GM23338 (cell line): Measurements from ENCODE around the gene KIRREL3. TPM values are rescaled to one million over a fixed set of nuclear protein-coding genes. Genes with fewer than 3 reads are reported as not detected.

Experiments
- ATAC-seq: fragments of 200-7000 bp; cut with Tn5 transposase; 3 replicates; pipeline ENCODE4 v1.9.1; 2020
- DNase-seq: peaks from one replicate; pipeline ENCODE4 v3.0.0-alpha.2; 2015; ENCODE audit warnings: low spot score
- H2AFZ ChIP-seq: fragments of 200-600 bp; sonication (generic); 2 replicates; pipeline ENCODE4 v1.8.0; 2016; ENCODE audit warnings: antibody characterized with exemption, mild to moderate bottlenecking, moderate library complexity
- H3F3A ChIP-seq: fragments of 200-600 bp; sonication (generic); replicated peaks from 2 replicates; pipeline ENCODE4 v1.8.0; 2017; ENCODE audit warnings: antibody characterized with exemption, mixed run types, low read depth
- H3K27ac ChIP-seq: fragments of 200-600 bp; sonication (generic); 2 replicates; pipeline ENCODE4 v1.6.1; 2016; ENCODE audit warnings: low read depth
- H3K27me3 ChIP-seq: fragments of 200-600 bp; sonication (generic); 2 replicates; pipeline ENCODE4 v1.8.0; 2016; ENCODE audit warnings: mild to moderate bottlenecking, mixed run types, moderate library complexity; ENCODE audit not compliant: insufficient read depth
- H3K36me3 ChIP-seq: fragments of 200-600 bp; sonication (generic); 2 replicates; pipeline ENCODE4 v1.8.0; 2016; ENCODE audit warnings: mild to moderate bottlenecking; ENCODE audit not compliant: insufficient read depth
- H3K4me1 ChIP-seq: fragments of 200-600 bp; sonication (generic); 2 replicates; pipeline ENCODE4 v1.8.0; 2016; ENCODE audit warnings: mild to moderate bottlenecking, moderate library complexity; ENCODE audit not compliant: insufficient read depth
- H3K4me2 ChIP-seq: fragments of 200-600 bp; sonication (generic); 2 replicates; pipeline ENCODE4 v1.7.1; 2017; ENCODE audit warnings: mixed run types
- H3K4me3 ChIP-seq: fragments of 200-600 bp; sonication (generic); 2 replicates; pipeline ENCODE4 v1.6.1; 2016; ENCODE audit warnings: mixed run types
- H3K79me2 ChIP-seq: fragments of 200-600 bp; sonication (generic); replicated peaks from 2 replicates; pipeline ENCODE4 v1.8.0; 2017; ENCODE audit warnings: mild to moderate bottlenecking; ENCODE audit not compliant: insufficient read depth
- H3K9me2 ChIP-seq: fragments of 200-600 bp; sonication (generic); 2 replicates; pipeline ENCODE4 v1.8.0; 2017; ENCODE audit not compliant: insufficient read depth
- H4K20me1 ChIP-seq: fragments of 200-600 bp; sonication (generic); replicated peaks from 2 replicates; pipeline ENCODE4 v1.8.0; 2017; ENCODE audit warnings: mild to moderate bottlenecking; ENCODE audit not compliant: insufficient read depth
- H3K27ac Mint-ChIP-seq: 2 replicates; pipeline ENCODE4 v1.8.0; 2020; ENCODE audit warnings: inconsistent platforms, mild to moderate bottlenecking, moderate library complexity, mixed read lengths
- H3K27me3 Mint-ChIP-seq: 3 replicates; pipeline ENCODE4 v1.8.0; 2022; ENCODE audit warnings: low read depth, mild to moderate bottlenecking, moderate library complexity, mixed read lengths, inconsistent platforms; ENCODE audit not compliant: insufficient read depth, poor library complexity
- H3K36me3 Mint-ChIP-seq: 3 replicates; pipeline ENCODE4 v1.8.0; 2021; ENCODE audit warnings: low read depth, mild to moderate bottlenecking, inconsistent platforms, moderate library complexity, mixed read lengths
- H3K4me1 Mint-ChIP-seq: 3 replicates; pipeline ENCODE4 v1.8.0; 2020; ENCODE audit warnings: mild to moderate bottlenecking, inconsistent platforms, mixed read lengths
- H3K4me3 Mint-ChIP-seq: 3 replicates; pipeline ENCODE4 v1.8.0; 2021; ENCODE audit warnings: moderate library complexity, mild to moderate bottlenecking, inconsistent platforms, mixed read lengths
- H3K9me3 Mint-ChIP-seq: 3 replicates; pipeline ENCODE4 v1.8.0; 2020; ENCODE audit warnings: moderate library complexity, mild to moderate bottlenecking, inconsistent platforms, mixed read lengths
- CREB1 ChIP-seq: fragments of 250-450 bp; sonication (Bioruptor Pico); IDR thresholded peaks from 2 replicates; pipeline ENCODE4 v1.5.0; 2020; ENCODE audit warnings: low read depth, mild to moderate bottlenecking, moderate library complexity
- ETS1 ChIP-seq: IDR thresholded peaks from 2 replicates; pipeline ENCODE4 v1.6.1; 2016; ENCODE audit warnings: antibody characterized with exemption
- EZH2 ChIP-seq: fragments of 200-600 bp; sonication (generic); IDR thresholded peaks from one replicate; pipeline ENCODE4 v1.8.0; 2017; ENCODE audit warnings: antibody characterized with exemption, mild to moderate bottlenecking, low read depth; ENCODE audit not compliant: unreplicated experiment
- EZH2phosphoT487 ChIP-seq: fragments of 200-600 bp; sonication (generic); IDR thresholded peaks from one replicate; pipeline ENCODE4 v1.8.1; 2018; ENCODE audit warnings: antibody characterized with exemption; ENCODE audit not compliant: unreplicated experiment
- JUNB ChIP-seq: IDR thresholded peaks from one replicate; pipeline ENCODE4 v1.6.1; 2016; ENCODE audit warnings: antibody characterized with exemption; ENCODE audit not compliant: unreplicated experiment
- NANOG ChIP-seq: IDR thresholded peaks from 2 replicates; pipeline ENCODE4 v1.6.1; 2016; ENCODE audit warnings: antibody characterized with exemption, borderline replicate concordance
- POLR2AphosphoS5 ChIP-seq: IDR thresholded peaks from 2 replicates; pipeline ENCODE4 v1.6.1; 2016; ENCODE audit warnings: antibody characterized with exemption, low read depth
- STAT1 ChIP-seq: IDR thresholded peaks from one replicate; pipeline ENCODE4 v1.6.1; 2016; ENCODE audit warnings: antibody characterized with exemption; ENCODE audit not compliant: unreplicated experiment
- ZNF114 ChIP-seq: fragments of 250-450 bp; sonication (Bioruptor Pico); IDR thresholded peaks from 2 replicates; pipeline ENCODE4 v1.5.0; 2020; ENCODE audit warnings: mild to moderate bottlenecking, moderate library complexity
- ZNF331 ChIP-seq: fragments of 250-450 bp; sonication (Bioruptor Pico); IDR thresholded peaks from 2 replicates; pipeline ENCODE4 v1.5.0; 2020; ENCODE audit warnings: low read depth, mild to moderate bottlenecking, moderate library complexity
- polyA plus RNA-seq: library from polyadenylated mRNA; unstranded; fragments of >200 nt; fragmentation: Nextera tagmentation; extraction: Ambion mirVana; gene quantifications from 2 replicates; pipeline ENCODE4 v1.2.1, GENCODE V29; 2016
- total RNA-seq: library from RNA; depleted of rRNA; stranded (reverse); fragments of >200 nt; shearing (Covaris generic); gene quantifications from 2 replicates; pipeline ENCODE4 v1.2.3, GENCODE V29; 2014
- TF ChIP-seq, protein P1 (sequence below): IDR thresholded peaks from one replicate; pipeline ENCODE4 v1.6.1; 2018; ENCODE audit warnings: antibody characterized with exemption; ENCODE audit not compliant: unreplicated experiment

Gene KIRREL3
- total and polyA plus RNA-seq, 2 experiments from 2014 or later: 0.13 to 1.5 TPM

- no peak for TF ChIP-seq EZH2phosphoT487
- TF ChIP-seq NANOG: no peak
- no peak for TF ChIP-seq POLR2AphosphoS5
- TF ChIP-seq ETS1: no peak
- no peak for TF ChIP-seq CREB1 (CRISPR knock-in tag)
- TF ChIP-seq EZH2: no peak
- TF ChIP-seq ZNF114 (CRISPR knock-in tag): no peak
Observed at GRCh38 chr11:126475014-126475991, 525.3 kb downstream of the KIRREL3 start (continued).

- Histone ChIP-seq H3K4me3 (no peak overlapping the region), H3F3A (no peaks in the 10 kb centered on the region), H2AFZ (no peak overlapping the region), H3K79me2 (no peaks in the 10 kb centered on the region), H4K20me1 (no peaks in the 10 kb centered on the region), H3K4me2 (no peak overlapping the region), H3K27me3 (no peaks in the 10 kb centered on the region), H3K4me1 (no peaks in the 10 kb centered on the region), H3K9me2 (no peaks in the 10 kb centered on the region), H3K36me3 (no peaks in the 10 kb centered on the region), H3K27ac (no peak overlapping the region)
- H3K9me3 Mint-ChIP-seq: no peaks in the 10 kb centered on the region
- H3K36me3 Mint-ChIP-seq: no peaks in the 10 kb centered on the region
- H3K27me3 Mint-ChIP-seq: peaks cover 10% of the 10 kb centered on the region
- ATAC-seq (no peak), DNase-seq (no peak)
- no peak overlapping the region for H3K27ac Mint-ChIP-seq
- peaks cover 7% of the 10 kb centered on the region for H3K4me1 Mint-ChIP-seq
- H3K4me3 Mint-ChIP-seq: no peak overlapping the region
- TF ChIP-seq POLR2AphosphoS5 (no peak), CREB1 (CRISPR knock-in tag) (no peak), ETS1 (no peak), JUNB (no peak), EZH2phosphoT487 (no peak), EZH2 (no peak), STAT1 (no peak), NANOG (no peak), ZNF331 (CRISPR knock-in tag) (no peak)
- TF ChIP-seq, protein P1, sequence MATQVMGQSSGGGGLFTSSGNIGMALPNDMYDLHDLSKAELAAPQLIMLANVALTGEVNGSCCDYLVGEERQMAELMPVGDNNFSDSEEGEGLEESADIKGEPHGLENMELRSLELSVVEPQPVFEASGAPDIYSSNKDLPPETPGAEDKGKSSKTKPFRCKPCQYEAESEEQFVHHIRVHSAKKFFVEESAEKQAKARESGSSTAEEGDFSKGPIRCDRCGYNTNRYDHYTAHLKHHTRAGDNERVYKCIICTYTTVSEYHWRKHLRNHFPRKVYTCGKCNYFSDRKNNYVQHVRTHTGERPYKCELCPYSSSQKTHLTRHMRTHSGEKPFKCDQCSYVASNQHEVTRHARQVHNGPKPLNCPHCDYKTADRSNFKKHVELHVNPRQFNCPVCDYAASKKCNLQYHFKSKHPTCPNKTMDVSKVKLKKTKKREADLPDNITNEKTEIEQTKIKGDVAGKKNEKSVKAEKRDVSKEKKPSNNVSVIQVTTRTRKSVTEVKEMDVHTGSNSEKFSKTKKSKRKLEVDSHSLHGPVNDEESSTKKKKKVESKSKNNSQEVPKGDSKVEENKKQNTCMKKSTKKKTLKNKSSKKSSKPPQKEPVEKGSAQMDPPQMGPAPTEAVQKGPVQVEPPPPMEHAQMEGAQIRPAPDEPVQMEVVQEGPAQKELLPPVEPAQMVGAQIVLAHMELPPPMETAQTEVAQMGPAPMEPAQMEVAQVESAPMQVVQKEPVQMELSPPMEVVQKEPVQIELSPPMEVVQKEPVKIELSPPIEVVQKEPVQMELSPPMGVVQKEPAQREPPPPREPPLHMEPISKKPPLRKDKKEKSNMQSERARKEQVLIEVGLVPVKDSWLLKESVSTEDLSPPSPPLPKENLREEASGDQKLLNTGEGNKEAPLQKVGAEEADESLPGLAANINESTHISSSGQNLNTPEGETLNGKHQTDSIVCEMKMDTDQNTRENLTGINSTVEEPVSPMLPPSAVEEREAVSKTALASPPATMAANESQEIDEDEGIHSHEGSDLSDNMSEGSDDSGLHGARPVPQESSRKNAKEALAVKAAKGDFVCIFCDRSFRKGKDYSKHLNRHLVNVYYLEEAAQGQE: no peak
Observed at GRCh38 chr11:126474220-126474619, 526.4 kb downstream of the KIRREL3 start.
